HG03039 (cell line): ENCODE data around the gene TMCC1.
"Not testable (repeated sequence)": the region's sequence is repeated elsewhere in the genome, so short reads cannot be mapped to it uniquely, and the experiment has no call there.

ENCODE experiments used
- ATAC-seq: cut with Tn5 transposase; IDR thresholded peaks from one replicate; pipeline ENCODE4 v1.9.1; 2021; ENCODE audit warnings: mild to moderate bottlenecking, moderate library complexity; ENCODE audit not compliant: unreplicated experiment

TMCC1 gene

DNA sequence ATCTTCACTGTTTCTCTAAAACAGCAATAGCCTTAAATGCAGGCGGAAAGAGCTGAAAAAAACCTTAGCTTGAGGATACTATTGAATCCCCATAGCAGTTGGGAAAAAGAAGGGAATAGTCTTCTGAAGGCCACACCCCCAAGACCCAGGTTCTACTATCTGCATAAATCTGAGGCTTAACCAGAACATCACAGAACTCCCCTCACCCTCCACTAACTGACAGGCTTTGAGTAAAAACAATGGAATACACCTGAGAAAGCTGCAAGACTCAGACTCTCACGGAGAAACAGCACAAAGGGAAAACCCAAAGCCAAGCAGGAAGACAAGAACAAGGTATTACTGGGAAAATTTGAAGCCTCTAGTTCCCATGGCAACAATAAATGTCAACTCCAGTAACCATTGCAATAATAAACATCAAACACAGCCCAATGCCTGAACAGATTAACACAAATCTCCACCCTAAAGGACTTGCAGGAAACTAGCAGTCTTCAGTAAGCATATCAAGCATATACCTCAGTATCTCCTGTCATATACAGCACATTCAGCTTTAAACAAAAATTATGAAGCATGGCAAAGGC is 56.4 kb downstream of the TMCC1 start:
- ATAC-seq: no peak

DNA sequence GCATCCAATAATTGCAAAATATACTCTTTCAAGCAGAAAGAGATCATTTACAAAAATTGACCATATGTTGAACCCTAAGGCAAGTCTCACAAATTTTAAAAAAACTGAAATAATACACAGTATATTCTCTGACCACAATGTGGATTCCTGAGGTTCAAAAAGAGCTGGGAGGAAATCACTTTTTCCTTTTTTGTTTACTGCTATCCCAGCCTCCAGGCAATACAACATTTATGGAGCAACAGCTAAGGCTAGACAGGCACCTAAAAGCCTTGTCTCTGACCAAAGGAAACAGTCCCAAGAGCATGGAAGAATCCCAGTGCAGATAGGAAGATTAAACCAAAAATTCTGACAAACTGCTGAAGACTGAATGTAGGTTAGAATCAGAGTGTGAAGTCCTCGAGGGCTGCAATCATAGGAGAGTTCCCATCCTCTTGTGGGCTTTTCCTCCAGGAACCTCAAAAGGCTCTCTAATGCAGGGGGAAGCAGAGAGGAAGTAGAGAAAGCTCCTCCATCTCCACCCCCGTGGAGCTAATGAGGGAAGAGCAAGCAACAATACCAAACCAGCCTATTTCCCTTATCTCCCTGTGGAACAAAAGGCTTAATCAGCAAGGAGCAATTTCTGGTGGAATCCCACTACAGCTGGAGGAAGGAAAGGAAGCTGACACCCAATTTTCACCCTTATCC is 57.0 kb downstream of the TMCC1 start:
- ATAC-seq: no peak

- ATAC-seq: no peak
These were observed 58.3 kb downstream of the TMCC1 start for GRCh38 chr3:129835198-129835597.

DNA sequence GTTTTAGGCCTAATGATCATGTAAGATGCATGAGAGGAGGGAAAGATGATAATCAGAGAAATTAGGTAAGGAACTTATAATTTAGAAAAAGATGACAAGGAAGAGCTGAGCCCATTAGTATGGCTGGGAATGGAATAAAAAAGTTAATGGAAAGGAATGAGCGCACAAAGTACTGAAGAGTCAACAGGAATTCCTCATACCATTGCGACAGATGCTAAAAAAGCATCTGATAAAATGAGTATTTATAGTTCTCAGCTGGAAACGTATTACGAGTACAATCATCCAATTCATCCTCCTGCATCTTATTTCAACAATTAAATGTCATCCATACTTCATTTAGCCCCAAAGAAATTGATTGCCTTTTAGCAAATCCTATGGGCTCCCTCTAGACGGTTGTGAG is 58.9 kb downstream of the TMCC1 start:
- no peak for ATAC-seq

DNA sequence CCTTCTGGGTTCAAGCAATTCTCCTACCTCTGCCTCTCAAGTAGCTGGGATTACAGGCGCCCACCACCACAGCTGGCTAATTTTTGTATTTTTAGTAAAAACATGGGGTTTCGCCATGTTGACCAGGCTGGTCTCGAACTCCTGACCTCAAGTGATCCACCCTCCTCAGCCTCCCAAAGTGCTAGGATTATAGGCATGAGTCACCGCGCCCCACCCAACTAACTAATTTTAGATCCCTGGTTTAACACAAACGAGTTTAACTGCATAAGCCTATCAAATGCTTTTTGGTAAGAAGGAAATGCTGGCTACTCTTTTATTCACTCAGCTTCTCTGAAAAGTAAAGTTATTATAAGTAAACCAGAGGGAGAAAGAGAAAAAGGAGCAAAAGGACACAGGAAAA is 61.6 kb downstream of the TMCC1 start:
- ATAC-seq: not testable (repeated sequence)

DNA sequence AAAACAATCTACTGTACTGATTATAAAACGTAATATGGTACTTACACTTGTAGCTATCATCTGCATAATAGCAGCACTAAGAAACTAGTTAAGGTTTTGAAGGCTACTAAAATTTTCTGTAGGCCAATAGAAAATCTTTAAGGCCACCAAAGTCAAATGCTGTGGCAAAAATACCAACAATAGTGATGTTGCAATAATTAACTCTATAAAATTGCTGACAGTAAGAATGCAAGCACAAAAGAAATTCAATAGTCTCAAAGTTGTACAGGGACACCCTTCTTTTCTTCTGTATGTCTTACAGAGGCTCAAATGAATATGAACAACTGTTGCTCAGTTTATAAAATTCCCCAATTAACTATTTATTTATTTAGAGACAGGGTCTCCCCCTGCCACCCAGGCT is 62.0 kb downstream of the TMCC1 start:
- no peak for ATAC-seq

GRCh38 chr3:129829640-129830039 is 63.9 kb downstream of the TMCC1 start:
- no peak for ATAC-seq

- no peak for ATAC-seq
These were observed 65.7 kb downstream of the TMCC1 start for GRCh38 chr3:129827765-129828164.

- no peak for ATAC-seq
These were observed 68.5 kb downstream of the TMCC1 start for GRCh38 chr3:129824926-129825541.

DNA sequence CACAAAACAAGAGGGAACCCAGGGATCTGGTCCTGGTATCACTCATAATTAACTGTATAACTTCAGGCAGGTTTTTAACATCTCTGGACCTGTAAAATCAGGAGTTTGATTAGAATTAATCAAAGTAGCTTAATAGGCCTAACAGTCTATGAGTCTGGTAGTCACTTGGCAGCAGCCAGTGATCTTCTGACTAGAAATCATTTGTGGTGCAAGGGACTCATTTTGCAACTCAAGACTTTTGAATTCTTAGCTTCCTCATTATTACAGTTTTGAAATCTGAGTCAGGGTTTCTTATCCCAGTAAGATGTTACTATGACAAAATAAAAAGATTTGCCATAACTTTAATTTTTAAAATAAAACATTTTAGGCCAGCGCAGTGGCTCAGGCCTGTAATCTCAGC is 70.8 kb downstream of the TMCC1 start:
- no peak for ATAC-seq

DNA sequence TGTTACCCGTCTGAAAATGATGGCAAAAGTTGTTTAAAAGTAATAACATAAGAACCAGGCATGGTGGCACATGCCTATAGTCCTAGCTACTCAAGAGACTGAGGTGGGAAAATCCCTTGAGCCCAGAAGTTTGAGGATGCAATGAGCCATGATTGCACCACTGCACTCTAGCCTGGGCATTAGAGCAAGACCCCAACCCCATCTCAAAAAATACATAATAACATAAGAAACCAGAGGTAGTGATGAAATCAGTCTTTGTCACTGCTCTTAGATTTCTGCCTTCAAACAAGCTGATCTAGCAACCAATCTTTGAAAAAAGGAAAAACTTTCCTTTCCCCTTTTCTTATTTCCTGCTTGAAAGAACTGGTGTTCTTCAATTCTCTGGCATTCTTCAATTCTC is 71.3 kb downstream of the TMCC1 start:
- ATAC-seq: no peak

- ATAC-seq: no peak
These were observed 72.9 kb downstream of the TMCC1 start for GRCh38 chr3:129820587-129820986.

- ATAC-seq: no peak
These were observed 80.9 kb downstream of the TMCC1 start for GRCh38 chr3:129812589-129812988.

- no peak for ATAC-seq
These were observed 84.2 kb downstream of the TMCC1 start for GRCh38 chr3:129809297-129809696.

- no peak for ATAC-seq
These were observed 97.4 kb downstream of the TMCC1 start for GRCh38 chr3:129796146-129796545.

GRCh38 chr3:129795186-129796010 is 98.1 kb downstream of the TMCC1 start:
- no peak for ATAC-seq

GRCh38 chr3:129794311-129795185 is 99.0 kb downstream of the TMCC1 start:
- ATAC-seq: no peak

GRCh38 chr3:129793942-129794310 is 99.6 kb downstream of the TMCC1 start:
- no peak for ATAC-seq

DNA sequence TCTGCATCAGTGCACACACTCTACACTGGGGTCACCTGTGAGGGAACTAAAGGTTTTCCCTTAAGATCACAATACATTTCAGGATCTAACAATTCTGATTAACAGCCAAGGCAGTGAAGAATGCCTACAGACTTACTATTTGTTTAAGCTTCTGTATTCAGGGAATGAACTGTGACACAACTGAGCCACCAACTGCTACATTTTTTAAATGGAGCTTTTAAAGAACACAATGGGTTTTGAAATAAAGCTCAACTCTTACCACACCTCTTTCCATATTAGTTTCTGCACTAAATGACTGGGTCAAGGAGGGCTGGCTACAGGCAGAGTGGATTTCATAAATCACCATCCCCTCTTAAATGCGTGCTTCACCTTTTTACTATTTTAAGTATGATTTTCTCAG is 100.2 kb downstream of the TMCC1 start:
- ATAC-seq: no peak

DNA sequence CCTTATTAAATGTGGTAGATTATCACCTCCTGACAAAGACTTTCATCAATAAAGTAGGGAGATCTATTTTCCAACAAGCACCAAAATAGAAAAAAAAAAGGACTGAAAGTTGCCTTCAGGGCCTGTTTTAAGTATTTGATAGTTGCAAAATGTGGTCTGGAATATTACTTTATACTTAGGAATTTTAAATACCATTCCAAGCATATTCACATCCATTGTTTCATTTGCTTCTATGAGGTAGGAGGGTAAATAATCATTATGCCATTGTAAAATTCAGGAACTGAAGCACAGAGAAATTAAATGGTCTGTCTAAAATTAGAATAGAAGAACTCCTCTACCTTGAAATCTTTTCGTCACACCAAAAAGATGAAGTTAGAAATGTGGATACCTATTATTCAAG is 110.0 kb downstream of the TMCC1 start:
- ATAC-seq: no peak

DNA sequence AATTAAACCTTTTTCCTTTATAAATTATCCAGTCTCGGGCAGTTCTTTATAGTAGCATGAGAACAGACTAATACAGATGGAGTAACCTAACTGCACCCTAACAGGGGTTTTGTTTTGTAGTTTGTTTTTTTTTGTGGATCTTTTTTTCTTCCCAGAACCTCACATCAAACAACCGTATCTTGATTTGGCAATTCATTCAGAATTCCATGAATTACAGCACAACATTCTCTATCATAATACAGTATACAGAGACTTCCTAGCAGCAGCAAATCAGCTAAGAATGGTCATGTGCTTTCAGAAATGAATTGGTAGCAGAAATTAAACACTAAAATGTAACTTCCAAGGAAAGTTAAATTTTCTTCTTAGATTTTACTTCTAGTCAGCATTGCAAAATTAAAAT is 114.6 kb downstream of the TMCC1 start:
- ATAC-seq: no peak
